Temporal lobe (tissue), 1 donor: Measurements from ENCODE around the gene ANKS4B. TPM values are rescaled to one million over a fixed set of nuclear protein-coding genes. Genes with fewer than 3 reads are reported as not detected.

Experiments used
- total RNA-seq: library from RNA; depleted of rRNA; stranded (reverse); fragments of >200 nt; gene quantifications from one replicate; pipeline ENCODE4 v1.2.3, GENCODE V29; 2014

The ANKS4B gene
- total RNA-seq, 1 donor from 2014 or later: not detected

Other genes with a start within 250 kb of the ANKS4B start
- 0.25 TPM for gene DNAH3, start 82.9 kb upstream of the ANKS4B start, total RNA-seq
- gene LDAF1, start 75.0 kb upstream of the ANKS4B start, total RNA-seq: 56.1 TPM
- not detected for gene ZP2, start 22.1 kb upstream of the ANKS4B start, total RNA-seq
- 99.8 TPM for gene CRYM, start 44.6 kb downstream of the ANKS4B start, total RNA-seq